Urinary bladder (tissue), 4 donors: ENCODE results near the gene VMP1. TPM values are rescaled to one million over a fixed set of nuclear protein-coding genes. Genes with fewer than 3 reads are reported as not detected.
"Not testable (repeated sequence)": the region's sequence is repeated elsewhere in the genome, so short reads cannot be mapped to it uniquely, and the experiment has no call there.

ENCODE experiments used
- DNase-seq: peaks from one replicate; pipeline ENCODE4 v3.0.0-alpha.2; 2015; ENCODE audit errors: extremely low spot score
- H3K27ac ChIP-seq: one replicate; pipeline ENCODE4 v1.5.1; 2013; ENCODE audit warnings: low read depth, mild to moderate bottlenecking, moderate library complexity
- H3K36me3 ChIP-seq: one replicate; pipeline ENCODE4 v1.6.1; 2013; ENCODE audit warnings: mild to moderate bottlenecking, moderate library complexity; ENCODE audit not compliant: insufficient read depth
- H3K4me1 ChIP-seq: one replicate; pipeline ENCODE4 v1.6.1; 2013; ENCODE audit warnings: mild to moderate bottlenecking, moderate library complexity; ENCODE audit not compliant: insufficient read depth
- H3K4me3 ChIP-seq: one replicate; pipeline ENCODE4 v1.5.1; 2013; ENCODE audit warnings: low read depth, low read length
- WGBS: extraction: QIAGEN DNeasy Blood & Tissue Kit; methylation state at CpG from one replicate; pipeline ENCODE4 v1.1.7; 2013; 5-methylcytosine and 5-hydroxymethylcytosine counted together
- polyA plus RNA-seq: library from polyadenylated mRNA; stranded (reverse); fragments of 200-250 nt; gene quantifications from one replicate; pipeline ENCODE4 v1.2.3, GENCODE V29; 2013
- total RNA-seq: library from RNA; depleted of rRNA; stranded (reverse); fragments of >200 nt; gene quantifications from one replicate; pipeline ENCODE4 v1.2.3, GENCODE V29; 2014
- donor health status: healthy with polysubstance abuse.
- donor health status: healthy.

The VMP1 gene
- total and polyA plus RNA-seq, 2 donors, result 157 to 231 TPM

DNA sequence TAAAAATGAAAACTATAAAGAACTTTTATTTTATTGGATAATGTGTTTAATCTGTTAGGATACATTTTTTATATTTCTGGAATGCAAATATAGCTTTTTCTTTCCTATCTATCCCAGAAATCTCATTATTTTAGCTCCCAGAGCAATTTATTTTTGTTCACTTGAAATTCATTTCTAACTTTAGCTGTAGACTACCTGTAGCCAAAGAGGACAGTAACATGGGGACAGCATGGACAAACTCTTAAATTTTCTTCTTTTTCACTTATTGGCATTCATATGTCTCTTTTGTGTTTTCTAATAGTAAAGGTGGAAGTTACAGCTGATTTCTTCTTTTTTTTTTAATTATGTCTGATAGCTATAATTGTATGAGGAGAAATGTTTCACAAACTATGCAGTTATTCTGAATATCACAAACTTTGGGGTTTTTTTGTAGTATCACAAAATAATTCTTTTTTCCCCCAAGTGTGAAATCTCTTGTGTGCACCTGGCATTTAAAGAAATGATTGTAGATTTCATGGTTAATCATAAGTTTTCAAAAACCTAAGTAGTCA lies 55.4 kb downstream of the VMP1 start:
- no peak for DNase-seq
- Histone ChIP-seq H3K4me3 (no peak overlapping the region), H3K27ac (no peak overlapping the region), H3K4me1 (no peaks in the 10 kb centered on the region), H3K36me3 (no peaks in the 10 kb centered on the region)

DNA sequence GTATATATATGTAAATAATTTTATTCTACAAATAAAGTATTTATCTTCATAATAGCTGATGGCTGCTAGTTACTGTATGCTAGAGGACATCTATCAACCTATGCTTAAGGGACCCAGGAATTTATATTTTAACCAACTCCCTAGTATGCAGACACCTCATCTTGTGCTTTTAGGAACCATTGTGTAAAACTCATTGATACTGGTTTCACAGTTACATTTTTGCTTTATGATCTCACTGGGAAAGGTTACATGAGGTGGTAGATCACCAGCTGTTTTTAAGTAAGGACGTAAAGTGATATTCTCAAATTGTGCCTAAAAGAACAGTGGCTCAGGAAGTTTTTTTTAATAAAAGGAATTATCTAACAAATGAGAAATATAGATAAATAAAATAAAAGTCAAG lies 56.4 kb downstream of the VMP1 start:
- Histone ChIP-seq H3K4me1 (no peaks in the 10 kb centered on the region), H3K4me3 (no peak overlapping the region), H3K36me3 (no peaks in the 10 kb centered on the region), H3K27ac (no peak overlapping the region)
- no peak for DNase-seq
- 73% methylated on average over 1 of the region's 1 CpG for WGBS

DNA sequence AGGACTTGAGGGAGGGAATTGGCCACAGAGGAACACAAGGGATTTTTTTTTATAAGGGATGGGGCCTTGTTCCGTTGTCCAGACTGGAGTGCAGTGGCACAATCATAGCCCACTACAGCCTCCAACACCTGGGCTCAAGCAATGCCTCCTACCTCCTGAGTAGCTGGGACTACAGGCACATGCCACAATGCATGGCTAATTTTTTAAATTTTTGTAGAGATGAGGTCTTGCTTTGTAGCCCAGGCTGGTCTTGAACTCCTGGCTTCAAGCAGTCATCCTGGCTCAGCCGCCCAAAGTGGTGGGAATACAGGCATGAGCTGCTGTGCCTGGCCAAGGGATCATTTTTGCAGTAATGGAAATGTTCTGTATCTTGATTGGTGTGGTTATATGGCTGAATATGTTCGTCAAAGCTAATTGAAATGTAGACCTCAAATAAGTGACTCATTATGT lies 56.9 kb downstream of the VMP1 start:
- Histone ChIP-seq H3K27ac (no peak overlapping the region), H3K36me3 (no peaks in the 10 kb centered on the region), H3K4me3 (no peak overlapping the region), H3K4me1 (no peaks in the 10 kb centered on the region)
- no peak for DNase-seq
- WGBS, result 90% methylated on average over 3 of the region's 3 CpGs

DNA sequence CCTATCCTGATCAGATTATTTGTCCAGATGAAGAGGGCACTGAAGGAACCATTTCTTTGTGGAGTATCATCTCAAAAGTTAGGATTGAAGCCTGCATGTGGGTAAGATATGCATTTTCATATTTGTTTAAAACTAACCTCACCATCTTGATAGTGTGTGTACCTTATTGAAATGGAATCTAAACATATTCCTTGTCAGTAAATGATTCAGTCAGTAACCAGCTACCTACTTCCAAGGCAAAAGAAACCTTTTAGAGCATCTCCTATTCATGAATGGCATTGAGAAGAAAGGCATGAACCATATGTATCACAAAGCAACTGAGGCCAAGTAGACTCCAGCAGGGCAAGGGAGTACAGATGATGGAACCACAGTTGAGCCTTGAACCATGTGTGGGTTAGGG lies 57.6 kb downstream of the VMP1 start:
- Histone ChIP-seq H3K4me3 (no peak overlapping the region), H3K36me3 (no peaks in the 10 kb centered on the region), H3K4me1 (no peaks in the 10 kb centered on the region), H3K27ac (no peak overlapping the region)
- DNase-seq, result no peak

DNA sequence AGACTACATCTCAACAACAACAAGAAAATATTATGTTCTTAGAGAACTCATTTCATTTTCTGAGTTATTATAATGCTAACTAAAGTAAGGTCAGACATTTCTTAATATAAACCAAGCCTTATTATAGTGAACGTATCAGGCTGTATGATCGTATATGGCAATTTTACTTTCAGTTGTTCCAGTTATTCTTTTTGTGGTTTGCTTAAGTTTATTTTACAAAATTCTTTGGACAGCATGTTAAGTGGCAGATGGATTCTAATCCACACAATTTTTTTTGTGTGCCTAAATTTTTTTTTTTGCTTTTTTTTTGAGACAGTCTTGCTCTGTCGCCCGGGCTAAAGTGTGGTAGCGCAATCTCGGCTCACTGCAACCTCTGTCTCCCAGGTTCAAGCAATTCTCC lies 59.0 kb downstream of the VMP1 start:
- H3K36me3 ChIP-seq, result no peaks in the 10 kb centered on the region
- DNase-seq, result no peak
- no peak overlapping the region for H3K27ac ChIP-seq
- 67% methylated on average over 6 of the region's 6 CpGs for WGBS
- H3K4me1 ChIP-seq, result no peaks in the 10 kb centered on the region
- no peak overlapping the region for H3K4me3 ChIP-seq

DNA sequence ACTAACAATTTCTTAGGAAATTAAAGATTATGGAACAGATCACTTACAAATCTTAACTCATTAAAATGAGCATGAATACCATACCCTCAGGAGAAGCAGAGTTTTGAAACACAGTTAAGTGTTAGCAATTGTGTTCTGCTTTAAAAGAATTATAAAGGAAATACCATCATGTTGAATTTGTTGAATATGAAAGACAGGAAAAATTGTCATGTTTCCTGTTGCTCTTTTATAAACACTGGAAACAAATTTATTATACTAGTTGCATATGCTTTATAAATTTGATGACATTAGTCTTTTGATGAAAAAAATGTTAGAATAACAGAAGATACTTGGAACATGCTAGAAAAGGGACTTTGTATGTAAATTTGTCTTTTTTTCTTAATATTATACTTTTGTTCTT lies 59.7 kb downstream of the VMP1 start:
- DNase-seq, result no peak
- no peak overlapping the region for H3K27ac ChIP-seq

DNA sequence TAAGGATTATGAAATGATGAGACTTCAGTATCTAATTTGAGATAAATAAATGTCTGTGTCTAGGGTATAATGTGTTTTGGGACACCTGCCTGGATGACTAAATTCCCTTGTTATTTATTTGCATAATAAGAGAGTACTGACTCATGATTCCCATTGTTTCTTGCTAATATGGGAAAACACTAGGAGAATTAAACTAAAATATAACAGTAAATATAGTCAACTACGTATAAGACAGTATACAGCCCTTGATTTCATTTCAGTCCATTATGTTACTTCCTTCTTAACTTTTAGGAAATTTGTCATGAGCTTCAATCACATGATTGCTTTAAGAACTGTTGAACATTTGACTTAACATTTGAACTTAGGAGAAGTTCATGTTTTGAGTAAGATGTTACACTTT lies 62.4 kb downstream of the VMP1 start:
- no peaks in the 10 kb centered on the region for H3K4me1 ChIP-seq
- no peaks in the 10 kb centered on the region for H3K36me3 ChIP-seq
- no peak overlapping the region for H3K27ac ChIP-seq
- H3K4me3 ChIP-seq, result no peak overlapping the region
- 65% methylated on average over 1 of the region's 1 CpG for WGBS
- DNase-seq, result no peak

More for the DNA sequence above, 59.7 kb downstream of the VMP1 start:
- Histone ChIP-seq H3K4me1 (no peaks in the 10 kb centered on the region), H3K4me3 (no peak overlapping the region), H3K36me3 (no peaks in the 10 kb centered on the region)

DNA sequence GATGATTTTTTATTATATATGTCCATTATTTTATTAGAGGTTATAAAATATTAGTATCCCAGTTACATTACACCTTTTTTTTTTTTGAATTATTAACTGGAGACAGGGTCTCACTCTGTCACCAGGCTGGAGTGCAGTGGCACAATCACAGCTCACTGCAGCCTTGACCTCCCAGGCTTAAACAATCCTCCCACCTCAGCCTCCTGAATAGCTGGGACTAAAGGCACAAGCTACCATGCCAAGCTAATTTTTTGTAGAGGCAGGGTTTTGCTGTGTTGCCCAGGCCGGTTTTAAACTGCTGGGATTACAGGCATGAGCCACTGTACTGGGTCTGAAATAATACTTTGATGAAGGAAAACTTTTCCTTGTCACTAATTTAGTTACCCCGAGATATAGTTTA lies 63.6 kb downstream of the VMP1 start:
- Histone ChIP-seq H3K4me3 (no peak overlapping the region), H3K27ac (no peak overlapping the region), H3K36me3 (peaks cover 2% of the 10 kb centered on the region), H3K4me1 (no peaks in the 10 kb centered on the region)
- 94% methylated on average over 2 of the region's 2 CpGs for WGBS
- no peak for DNase-seq

DNA sequence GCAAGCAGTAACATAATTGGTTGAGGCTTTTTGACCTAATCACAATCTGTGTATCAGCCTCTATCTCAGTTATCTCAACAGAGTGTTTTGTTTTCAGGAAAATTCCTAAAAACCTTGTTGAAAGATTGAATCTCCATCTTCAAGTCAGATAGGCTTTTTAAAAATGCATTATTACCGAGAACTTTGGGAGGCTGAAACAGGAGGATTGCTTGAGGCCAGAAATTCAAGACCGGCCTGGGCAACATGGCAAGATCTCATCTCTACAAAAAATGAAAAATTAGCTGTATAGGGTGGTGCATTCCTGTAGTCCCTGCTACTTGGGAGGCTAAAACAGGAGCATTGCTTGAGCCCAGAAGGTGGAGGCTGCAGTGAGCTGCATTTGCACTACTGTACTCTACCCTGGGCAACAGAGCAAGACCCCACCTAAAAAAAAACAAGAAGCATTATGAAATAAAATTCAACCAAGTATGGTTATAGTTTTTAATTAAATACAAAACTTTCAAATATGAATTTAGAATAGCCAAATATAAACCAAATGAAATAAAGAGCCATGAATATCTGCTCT lies 68.4 kb downstream of the VMP1 start:
- Histone ChIP-seq H3K27ac (no peak overlapping the region), H3K36me3 (peaks cover 2% of the 10 kb centered on the region), H3K4me3 (no peak overlapping the region), H3K4me1 (no peaks in the 10 kb centered on the region)
- WGBS, result 97% methylated on average over 2 of the region's 2 CpGs
- DNase-seq, result no peak

DNA sequence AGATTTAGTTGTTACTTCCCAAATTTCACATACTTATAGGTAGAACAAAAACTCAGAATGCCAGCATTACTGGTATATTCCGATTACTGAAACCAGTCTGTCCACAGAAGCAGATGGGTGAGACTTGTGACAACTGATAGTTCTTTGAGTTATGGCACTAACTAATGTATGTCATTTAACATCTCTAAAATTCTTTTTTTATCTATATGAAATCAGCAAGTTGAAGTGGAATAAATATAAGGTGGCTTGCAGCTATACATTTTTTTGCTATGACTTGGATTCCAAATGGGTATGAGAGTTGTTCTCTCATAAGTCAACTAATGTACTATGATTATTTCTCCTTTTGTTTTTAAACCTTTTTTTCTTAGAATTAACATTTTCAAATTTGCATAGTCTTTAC lies 69.1 kb downstream of the VMP1 start:
- DNase-seq, result no peak
- no peak overlapping the region for H3K27ac ChIP-seq
- no peak overlapping the region for H3K4me3 ChIP-seq
- H3K4me1 ChIP-seq, result no peaks in the 10 kb centered on the region
- H3K36me3 ChIP-seq, result peaks cover 2% of the 10 kb centered on the region
- WGBS, result over 99% methylated on average over 1 of the region's 1 CpG

DNA sequence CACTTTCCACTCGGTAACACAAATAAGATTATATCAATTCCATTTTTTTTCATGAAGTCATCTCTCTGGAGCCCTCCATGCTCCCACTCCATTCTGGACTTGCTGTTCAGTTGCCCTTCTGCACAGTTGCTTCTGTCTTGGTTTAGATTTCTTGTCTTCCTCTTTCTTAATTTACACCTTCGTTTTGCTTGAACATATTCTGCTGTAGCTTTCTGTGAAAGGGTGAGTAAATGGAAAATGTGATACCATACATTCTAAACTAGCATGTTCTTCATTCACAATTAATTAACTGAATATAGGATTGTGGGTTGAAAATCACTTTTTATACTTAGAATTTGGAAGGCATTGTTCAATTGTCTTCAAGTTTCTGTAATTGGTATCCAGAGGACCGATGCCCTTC lies 69.6 kb downstream of the VMP1 start:
- Histone ChIP-seq H3K36me3 (peaks cover 2% of the 10 kb centered on the region), H3K27ac (no peak overlapping the region), H3K4me1 (no peaks in the 10 kb centered on the region), H3K4me3 (no peak overlapping the region)
- 78% methylated on average over 3 of the region's 3 CpGs for WGBS
- no peak for DNase-seq

DNA sequence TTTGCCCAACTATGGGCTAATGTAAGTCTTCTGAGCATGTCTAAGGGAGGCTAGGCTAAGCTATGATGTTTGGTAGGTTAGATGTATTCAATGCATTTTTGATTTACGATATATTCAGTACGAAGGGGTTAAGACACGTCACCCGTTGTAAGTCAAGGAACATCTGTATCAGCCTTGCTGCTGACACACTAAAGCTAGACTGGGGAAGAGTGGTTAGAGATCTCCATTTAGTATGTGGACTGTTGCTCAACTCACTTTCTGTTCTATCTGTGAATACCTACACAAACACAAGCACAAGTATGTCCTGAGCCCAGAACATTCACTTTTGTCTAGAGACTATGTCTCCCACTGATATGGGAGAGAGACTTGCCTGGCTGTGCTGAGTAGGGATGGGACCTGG lies 71.5 kb downstream of the VMP1 start:
- Histone ChIP-seq H3K4me1 (no peaks in the 10 kb centered on the region), H3K4me3 (no peak overlapping the region), H3K36me3 (peaks cover 2% of the 10 kb centered on the region), H3K27ac (no peak overlapping the region)
- no peak for DNase-seq
- WGBS, result 83% methylated on average over 4 of the region's 4 CpGs

DNA sequence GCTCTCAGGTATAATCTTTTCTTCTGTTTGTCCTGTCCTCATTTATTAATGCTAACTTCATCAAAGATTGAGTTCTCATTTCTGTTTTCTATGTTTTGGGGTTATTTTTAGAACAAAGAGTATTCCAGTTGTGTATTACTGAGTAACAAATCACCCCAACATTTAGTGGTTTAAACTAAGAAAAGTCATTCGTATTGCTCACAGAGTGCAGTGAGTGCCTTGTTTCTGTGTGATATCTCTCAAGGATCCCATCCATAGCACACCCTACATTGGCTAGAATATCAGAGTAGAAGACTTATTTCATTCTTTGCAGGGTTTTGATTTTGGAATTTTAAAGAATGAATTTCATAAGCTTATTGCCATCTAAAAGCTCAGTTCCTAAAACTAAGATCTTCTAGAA lies 72.1 kb downstream of the VMP1 start:
- no peak overlapping the region for H3K27ac ChIP-seq
- 75% methylated on average over 1 of the region's 1 CpG for WGBS
- H3K36me3 ChIP-seq, result peaks cover 2% of the 10 kb centered on the region
- DNase-seq, result no peak
- H3K4me1 ChIP-seq, result no peaks in the 10 kb centered on the region
- H3K4me3 ChIP-seq, result no peak overlapping the region

DNA sequence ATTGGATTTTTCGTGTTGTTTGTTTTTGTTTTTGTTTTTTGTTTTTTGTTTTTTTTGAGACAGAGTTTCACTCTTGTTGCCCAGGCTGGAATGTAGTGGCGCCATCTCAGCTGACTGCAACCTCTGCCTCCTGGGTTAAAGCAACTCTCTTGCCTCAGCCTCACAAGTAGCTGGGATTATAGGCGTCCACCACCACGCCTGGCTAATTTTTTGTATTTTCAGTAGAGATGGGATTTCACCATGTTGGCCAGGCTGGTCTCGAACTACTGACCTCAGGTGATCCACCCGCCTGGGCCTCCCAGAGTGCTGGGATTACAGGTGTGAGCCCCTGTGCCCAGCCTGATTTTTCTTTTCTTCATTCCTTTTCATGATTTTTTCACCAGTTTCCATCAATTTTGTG lies 73.1 kb downstream of the VMP1 start:
- not testable (repeated sequence) for H3K4me1 ChIP-seq, H3K4me3 ChIP-seq, H3K27ac ChIP-seq, DNase-seq, H3K36me3 ChIP-seq
- 98% methylated on average over 6 of the region's 6 CpGs for WGBS
